HG02973 (cell line): ENCODE data around the gene COQ10B.

Source experiments
- ATAC-seq: cut with Tn5 transposase; IDR thresholded peaks from one replicate; pipeline ENCODE4 v1.9.1; 2021; ENCODE audit warnings: moderate library complexity; ENCODE audit not compliant: unreplicated experiment

The COQ10B gene

DNA sequence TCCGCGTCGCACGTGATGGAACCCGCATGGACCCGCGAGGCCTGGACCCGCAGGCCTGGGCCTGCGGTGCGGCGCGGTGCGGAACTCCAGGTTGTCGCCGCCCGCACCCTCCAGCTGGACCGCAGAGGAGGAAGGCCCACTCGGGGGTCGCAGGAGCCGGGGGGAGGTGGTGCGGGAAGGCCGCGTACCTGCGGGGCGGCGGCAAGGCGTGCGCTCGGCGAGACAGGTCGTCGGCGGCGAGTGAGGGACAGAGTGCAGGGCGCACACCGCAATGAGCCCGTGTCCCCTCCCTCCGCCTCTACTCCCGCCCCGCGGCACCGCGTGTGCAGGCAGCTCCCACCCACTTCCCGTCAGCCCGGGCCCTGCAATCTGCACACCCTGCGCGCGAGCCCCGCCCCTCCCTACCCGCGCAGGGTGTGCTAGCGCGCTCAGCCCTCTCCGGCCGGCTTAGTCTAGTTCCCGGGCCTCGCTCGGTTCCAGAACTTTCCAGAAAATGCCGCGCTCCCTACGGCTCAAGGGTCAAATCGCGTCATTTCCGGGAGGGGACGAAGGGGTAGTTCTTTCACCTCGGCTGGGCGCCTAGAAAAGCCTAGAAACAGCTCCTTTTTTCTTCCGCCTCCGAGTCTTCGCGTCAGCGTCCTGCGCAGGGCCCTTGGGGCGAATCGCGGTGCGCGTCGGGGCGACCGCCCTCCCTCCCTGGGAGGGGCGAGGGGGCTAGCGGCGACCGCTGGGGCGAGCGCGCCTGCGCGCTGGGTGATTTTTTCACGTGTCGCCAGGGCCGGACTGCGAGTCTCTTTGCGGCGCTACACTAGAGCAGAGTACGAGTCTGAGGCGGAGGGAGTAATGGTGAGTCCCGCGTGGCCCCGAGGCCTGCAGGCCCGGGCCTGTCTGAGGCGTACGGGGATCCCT, 46.5 kb downstream of the COQ10B start, which contains the start of the genes HSPD1 and HSPE1:
Gene HSPD1 (minus strand): TSS at position 247 of the 909 bp plus-strand sequence. CDS start 992 bp downstream, outside the sequence.
Gene HSPE1 (plus strand): TSS at position 786 of the 909 bp plus-strand sequence. CDS start 58 bp downstream, at position 844.
- peak; percentile 74 for ATAC-seq

- peak; percentile 5 for ATAC-seq
These were observed 47.3 kb downstream of the COQ10B start for GRCh38 chr2:197500503-197501131.

DNA sequence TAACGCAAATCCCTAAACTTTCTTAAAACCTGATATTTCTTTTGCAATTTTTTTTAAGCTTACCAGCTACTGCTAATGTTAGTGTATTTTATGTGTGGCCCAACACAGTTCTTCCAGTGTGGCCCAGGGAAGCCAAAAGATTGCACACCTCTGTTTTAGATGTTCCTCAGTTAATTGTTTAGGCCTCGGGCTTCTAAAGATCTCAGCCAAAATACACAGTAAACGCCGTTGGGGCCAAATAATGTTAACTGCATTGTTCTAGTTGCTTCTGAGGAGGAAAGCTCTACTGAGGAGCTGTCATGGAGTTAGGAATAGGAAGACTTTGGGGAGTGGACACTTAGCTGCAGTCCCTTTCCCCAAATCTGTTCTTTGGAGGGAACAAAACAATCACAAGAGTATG, 48.8 kb downstream of the COQ10B start:
- ATAC-seq, result no peak

GRCh38 chr2:197502685-197503084, 49.3 kb downstream of the COQ10B start:
- no peak for ATAC-seq

DNA sequence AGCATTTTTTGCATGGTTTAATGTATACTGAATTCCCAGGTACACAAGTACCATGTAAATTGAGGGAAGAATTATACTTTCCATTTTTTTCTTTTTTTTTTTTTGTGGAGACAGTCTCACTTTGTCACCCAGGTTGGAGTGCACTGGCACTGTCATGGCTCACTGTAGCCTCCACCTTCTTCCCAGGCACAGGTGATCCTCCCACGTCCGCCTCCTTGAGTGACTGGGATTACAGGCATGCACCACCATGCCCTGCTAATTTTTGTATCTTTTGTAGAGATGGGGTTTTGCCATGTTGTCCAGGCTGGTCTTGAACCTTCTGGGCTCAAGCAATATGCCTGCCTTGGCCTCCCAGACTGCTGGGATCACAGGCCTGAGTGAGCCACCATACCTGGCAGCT, 50.6 kb downstream of the COQ10B start:
- ATAC-seq, result no peak

DNA sequence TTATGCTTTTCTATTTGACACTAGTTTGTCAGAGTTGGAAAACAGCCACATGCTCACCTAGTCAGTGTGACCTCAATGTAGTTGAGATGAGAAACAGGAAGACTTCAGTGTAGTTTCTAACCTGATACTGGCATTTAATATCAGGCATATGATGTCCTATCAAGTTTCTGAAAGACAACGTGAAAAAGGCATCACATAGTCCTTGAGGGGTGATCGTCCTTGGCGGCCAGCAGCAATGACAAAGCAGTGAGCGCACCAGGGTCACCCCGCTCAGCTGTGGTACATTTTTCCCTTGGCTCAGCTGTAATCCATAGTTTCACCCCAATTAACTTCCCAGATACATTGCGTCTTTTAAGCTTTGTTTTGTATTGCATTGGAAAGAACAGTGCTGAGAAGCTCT, 51.2 kb downstream of the COQ10B start:
- no peak for ATAC-seq

DNA sequence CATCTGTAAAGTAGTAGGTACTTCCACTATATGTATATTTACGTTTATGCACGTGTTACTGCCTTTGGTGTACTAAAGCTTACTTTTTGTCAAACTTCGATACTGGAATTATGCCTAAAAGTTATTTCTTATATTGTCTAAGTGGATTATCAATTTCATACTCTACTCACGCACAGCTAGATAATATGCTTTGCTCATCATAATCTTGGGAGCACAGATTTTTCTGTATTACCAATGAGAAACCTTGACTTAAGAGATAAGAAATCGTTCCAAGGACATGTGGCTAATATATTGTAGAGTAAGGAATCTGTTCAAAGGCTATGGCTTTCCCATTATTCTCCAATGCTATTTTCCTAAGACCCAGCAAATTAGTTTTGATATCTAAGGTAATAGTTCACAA, 53.3 kb downstream of the COQ10B start:
- no peak for ATAC-seq

GRCh38 chr2:197513915-197514314, 60.6 kb downstream of the COQ10B start:
- ATAC-seq, result no peak

DNA sequence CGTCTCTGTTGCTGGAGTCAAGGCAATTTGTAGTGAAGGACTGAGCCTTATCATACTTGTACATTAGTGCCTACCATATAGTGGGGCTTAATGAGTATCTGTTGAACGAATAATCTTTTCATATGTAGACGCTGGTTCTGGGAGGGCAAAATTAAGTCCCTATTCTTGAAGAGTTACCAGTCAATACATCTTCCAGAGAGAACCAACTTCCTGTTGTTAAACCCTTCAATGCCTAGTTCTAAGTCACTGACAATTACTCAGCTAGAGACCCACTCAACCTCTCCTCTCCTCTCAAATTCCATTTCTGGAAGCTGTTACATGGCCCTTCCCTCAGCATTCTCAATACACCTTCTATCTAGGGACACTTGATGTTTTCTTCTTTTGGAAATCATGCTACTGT, 61.4 kb downstream of the COQ10B start:
- no peak for ATAC-seq

- ATAC-seq, result peak; percentile 1
These were observed 62.0 kb downstream of the COQ10B start for GRCh38 chr2:197515315-197515738.

DNA sequence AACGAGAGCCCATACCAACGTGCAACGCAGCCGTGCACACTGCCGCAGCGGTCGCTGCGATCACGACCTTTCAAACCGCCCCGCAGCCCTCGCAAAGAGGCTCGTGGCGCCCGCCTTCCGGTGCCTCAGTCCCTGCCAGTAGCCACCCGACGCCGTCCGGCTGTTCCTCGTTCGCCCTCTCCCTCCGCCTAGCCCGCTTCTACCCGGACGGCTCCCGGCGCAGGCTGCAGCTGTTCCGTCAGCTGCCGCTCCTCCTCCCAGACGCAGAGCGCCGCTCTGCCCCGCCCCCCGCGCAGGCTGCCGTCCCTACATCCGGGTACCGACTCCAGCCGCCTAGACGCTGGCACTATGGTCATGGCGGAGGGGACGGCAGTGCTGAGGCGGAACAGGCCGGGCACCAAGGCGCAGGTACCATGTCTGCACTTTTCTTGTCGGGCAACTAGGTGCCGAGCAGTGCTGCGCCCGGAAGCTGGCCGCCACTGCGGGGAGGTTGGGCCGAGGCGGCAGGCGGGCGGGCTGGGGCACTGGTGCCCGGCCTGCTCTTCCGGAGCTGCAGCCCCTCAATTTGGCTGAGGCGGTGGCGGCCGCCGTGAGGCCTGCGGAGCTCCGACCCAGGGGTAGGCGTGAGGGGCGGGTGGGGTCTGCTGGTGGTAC, 62.5 kb downstream of the COQ10B start, which contains the start of gene MOB4:
Gene MOB4 (plus strand): TSS at position 328 of the 654 bp plus-strand sequence. CDS start 21 bp downstream, at position 349.
- peak; percentile 94 for ATAC-seq

DNA sequence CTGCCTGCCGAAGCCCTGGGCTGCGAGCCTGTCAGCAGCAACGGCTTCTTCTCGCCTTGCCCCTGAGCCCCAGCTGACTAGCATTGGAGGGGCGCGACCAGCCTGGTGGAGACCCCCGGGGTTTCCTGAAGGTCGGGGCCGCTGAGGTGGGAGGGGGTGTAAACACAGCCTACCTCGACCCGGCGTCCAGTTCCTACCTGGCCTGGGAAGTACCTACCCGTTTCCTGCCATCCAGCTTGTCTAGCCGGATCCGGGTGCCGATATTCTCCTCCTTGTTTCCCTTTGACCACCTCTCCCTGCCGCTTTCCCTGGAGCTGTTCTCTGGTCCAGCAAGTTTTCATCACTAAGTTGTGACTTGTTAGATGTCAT, 63.0 kb downstream of the COQ10B start:
- peak; percentile 12 for ATAC-seq

DNA sequence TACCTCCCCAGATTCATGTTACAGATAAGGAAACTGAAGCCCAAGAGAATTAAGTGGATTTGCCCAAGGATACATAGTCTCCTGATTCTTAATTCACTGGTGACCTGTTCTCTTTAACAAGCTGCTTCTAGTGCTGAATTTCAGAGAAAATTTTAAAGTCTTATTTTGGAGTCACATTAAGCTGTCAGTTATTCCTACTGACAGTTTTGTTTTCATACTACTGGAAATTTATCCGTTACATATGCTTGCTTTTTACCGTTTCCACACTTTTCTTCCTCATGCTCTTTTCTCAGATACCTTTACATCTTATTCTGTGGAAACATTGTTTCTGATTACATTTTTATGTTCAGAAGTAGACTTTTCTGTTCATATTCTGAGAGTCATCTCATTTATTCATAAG, 63.8 kb downstream of the COQ10B start:
- ATAC-seq, result no peak
